GM12872 (cell line): ENCODE results near the gene NDUFV1.

Experiments
- TF ChIP-seq, protein P1 (sequence below): IDR thresholded peaks from 3 replicates; pipeline ENCODE4 v1.5.1; 2011; ENCODE audit warnings: low read depth, mild to moderate bottlenecking, low read length, moderate library complexity; ENCODE audit not compliant: insufficient read depth

The NDUFV1 gene

DNA sequence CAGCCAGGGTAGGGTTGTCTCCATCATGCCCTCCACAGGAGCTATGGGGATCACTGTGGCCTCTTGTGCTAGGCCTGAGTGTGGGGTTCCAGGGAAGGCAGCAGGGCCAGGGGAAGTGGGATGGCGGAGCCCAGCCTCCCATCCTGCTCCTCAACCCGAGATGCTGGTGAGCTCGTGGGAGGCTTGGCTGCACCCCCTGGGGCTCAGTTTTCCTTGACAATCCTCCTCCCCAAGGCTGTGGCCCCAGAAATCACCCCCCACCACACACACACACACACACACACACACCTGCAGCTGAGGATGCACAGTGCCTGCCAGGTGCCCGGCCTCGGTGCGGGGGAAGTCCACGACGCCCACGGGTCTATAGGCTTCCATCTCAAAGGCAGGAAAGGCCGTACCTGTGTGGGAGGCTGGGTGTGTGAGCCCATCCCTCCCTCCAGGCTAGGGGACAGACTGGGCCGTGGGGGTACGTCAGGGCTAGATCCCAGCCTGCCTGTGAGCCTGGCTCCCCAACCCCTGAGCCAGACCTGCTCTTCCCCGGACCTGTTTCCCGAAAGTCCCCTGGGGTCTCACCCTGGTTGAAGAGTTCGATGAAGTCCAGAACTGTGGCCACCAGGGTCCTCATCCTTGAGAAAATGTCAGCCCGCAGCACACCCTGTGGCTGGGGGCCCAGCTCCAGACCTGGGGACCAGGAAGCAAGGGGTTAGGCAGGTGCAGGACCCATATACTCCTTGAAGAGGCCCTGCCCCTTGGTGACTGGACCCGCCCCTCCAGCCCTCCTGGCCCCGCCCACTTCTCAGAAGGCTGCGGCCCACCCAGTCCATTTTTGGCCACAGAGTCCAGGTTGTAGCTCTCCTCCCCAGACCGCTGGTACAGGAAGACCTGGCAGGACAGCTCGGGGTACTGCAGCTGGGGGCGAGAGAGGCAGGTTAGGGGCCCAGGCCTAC is 38.0 kb downstream of the NDUFV1 start:
- TF ChIP-seq, protein P1, sequence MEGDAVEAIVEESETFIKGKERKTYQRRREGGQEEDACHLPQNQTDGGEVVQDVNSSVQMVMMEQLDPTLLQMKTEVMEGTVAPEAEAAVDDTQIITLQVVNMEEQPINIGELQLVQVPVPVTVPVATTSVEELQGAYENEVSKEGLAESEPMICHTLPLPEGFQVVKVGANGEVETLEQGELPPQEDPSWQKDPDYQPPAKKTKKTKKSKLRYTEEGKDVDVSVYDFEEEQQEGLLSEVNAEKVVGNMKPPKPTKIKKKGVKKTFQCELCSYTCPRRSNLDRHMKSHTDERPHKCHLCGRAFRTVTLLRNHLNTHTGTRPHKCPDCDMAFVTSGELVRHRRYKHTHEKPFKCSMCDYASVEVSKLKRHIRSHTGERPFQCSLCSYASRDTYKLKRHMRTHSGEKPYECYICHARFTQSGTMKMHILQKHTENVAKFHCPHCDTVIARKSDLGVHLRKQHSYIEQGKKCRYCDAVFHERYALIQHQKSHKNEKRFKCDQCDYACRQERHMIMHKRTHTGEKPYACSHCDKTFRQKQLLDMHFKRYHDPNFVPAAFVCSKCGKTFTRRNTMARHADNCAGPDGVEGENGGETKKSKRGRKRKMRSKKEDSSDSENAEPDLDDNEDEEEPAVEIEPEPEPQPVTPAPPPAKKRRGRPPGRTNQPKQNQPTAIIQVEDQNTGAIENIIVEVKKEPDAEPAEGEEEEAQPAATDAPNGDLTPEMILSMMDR: no peak

GRCh38 chr11:67645521-67646461 is 39.1 kb downstream of the NDUFV1 start:
- TF ChIP-seq, protein P1: peak; percentile 36; the same call in 2 of the 3 replicates

DNA sequence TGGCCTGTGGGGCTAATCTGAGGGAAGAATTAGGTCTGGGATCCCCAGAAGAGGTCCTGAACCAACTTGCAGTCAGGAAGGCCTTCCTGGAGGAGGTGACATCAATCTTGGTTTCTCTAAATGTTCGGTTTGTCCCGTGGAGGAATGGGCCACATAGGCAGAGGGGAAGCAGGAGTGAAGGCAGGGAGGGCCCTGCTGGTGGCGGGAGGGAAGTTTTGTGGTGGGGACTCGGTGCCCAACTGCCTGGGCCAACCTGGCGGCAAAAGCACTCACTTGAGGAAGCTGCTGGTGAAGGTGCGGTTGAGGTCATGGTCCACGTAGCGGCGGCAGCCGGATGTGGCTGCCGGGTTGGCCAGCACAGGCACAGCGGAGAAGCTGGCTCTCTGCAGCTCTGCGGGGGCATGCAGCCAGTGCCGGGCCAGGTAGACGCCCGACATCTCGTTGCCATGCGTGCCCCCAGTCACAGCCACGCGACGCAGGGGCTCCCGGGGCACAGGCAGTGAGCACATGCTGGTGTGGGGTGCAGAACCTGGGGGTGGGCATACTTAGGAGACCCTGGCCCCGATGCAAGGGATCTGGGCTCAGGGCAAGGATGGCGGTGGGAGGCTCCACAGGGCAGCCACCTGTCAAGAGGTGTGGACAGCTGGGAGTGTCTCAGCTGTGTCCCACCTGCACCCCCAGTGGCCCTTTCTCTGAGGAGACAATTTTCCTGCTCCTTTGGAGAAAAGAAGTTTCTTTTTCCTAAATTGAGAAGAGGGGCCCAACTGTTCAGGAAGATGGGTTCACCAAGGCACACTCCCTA is 40.0 kb downstream of the NDUFV1 start:
- TF ChIP-seq, protein P1: peak; percentile 31; the same call in 1 of the 3 replicates

DNA sequence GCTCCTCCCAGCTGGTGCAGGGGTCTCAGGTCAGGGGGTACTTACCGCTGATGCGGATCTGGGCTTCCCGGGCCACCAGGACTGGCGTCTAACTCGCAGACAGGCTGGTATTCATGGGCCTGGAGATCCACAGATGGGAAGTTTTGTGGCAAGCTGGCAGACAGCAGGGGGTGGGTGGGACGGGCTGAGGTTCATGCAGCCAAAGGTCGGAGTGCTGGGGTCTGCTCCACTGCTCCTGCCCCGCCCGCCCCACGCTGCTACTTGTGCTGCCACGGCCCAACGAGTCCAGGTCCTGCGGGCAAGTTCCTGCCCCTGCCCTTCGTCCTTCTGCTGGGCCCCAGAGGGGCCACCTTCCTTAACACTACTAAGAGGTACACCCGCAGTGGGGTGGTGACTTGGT is 40.7 kb downstream of the NDUFV1 start:
- TF ChIP-seq, protein P1: no peak

DNA sequence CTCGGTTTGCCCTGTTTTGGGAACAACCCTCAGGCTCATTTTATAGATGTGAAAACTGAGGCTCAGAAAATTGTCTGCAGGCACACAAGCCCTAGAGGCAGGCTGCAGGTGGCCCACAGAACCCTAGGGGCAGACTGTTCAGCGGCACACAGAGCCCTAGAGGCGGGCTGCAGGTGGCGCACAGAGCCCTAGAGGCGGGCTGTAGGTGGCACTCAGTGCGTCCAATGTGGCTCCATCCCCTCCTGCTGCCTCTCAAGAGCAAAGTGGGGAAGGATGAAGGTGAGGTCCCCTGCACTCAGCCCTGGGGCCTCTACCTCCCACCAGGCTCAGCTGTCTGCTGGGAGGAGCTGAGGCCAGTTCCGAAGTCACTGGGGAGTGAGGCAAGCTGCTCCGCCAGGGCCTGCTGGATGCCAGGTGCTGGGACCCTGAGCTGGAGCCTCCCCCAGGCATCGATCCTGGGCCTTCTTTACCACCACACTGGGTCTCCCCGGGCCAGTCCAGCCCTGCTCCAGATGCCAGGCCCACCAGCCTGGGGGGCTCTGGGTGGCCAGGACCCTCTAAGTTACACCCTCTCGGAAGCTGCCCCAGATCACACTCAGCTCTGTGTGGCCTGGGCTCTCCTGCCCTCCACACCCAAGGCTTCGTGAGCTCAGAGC is 41.5 kb downstream of the NDUFV1 start:
- TF ChIP-seq, protein P1: peak; percentile 91

DNA sequence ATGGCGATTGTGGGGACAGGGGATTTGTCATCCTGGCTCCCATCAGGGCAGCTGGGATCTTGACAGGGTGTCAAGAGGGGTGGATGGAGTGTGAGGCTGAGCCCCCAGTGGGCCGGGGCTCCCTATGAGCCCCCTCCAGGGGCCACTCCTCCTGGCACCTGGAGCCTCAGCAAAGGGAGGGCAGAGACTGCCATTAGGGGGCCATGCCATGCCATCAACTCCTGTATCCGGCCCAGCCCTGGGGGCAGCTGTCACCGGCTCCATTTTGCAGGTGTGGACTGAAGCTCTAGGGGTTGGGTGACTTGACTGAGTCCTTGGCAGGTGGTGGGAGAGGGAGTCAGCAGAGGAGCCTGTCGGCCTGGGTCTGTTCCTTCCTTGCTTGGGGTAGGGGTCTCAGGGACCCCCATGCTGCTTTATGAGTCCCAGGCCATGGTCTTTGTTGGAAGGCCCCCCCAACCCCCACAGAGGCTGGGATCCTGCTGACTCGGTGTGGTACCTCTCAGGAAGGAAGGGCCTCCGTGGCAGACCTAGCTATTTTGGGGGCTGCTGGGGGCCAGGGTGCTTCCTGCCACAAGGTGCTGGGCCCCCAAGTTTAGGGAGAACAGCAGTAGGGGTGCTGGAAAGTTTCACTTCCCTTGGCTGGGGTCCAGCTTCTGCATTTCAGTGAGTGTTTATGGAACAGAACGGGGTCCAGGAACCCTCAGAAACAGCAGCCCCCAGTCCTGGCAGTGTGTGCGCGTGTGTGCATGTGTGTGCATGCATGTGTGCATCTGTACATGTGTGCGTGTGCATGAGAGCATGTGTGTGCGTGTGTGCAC is 42.3 kb downstream of the NDUFV1 start:
- TF ChIP-seq, protein P1: peak; percentile 24; the same call in 2 of the 3 replicates
